Stimulated activated memory B cell treated with anti-CD40 and anti-IgM and Interleukin-4, amounts not matched to agents 10 μg/mL and 1 μg/mL and 100 μg/mL, for 72 hours (primary cell): ENCODE results near the gene F12.

ENCODE experiments used
- ATAC-seq: fragments of 150-1000 bp; cut with Tn5 transposase; 2 replicates; pipeline ENCODE4 v1.10.0; 2021
- H3K27ac Mint-ChIP-seq: one replicate; pipeline ENCODE4 v1.8.0; 2022; ENCODE audit warnings: mild to moderate bottlenecking, mixed read lengths
- H3K27me3 Mint-ChIP-seq: one replicate; pipeline ENCODE4 v1.8.0; 2022; ENCODE audit warnings: mixed read lengths
- H3K36me3 Mint-ChIP-seq: one replicate; pipeline ENCODE4 v1.8.0; 2022; ENCODE audit warnings: mixed read lengths
- H3K4me1 Mint-ChIP-seq: one replicate; pipeline ENCODE4 v1.8.0; 2022; ENCODE audit warnings: mixed read lengths
- H3K4me3 Mint-ChIP-seq: one replicate; pipeline ENCODE4 v1.8.0; 2022; ENCODE audit warnings: mild to moderate bottlenecking, moderate library complexity, mixed read lengths
- H3K9me3 Mint-ChIP-seq: one replicate; pipeline ENCODE4 v1.8.0; 2022; ENCODE audit warnings: mixed read lengths

F12 gene

DNA sequence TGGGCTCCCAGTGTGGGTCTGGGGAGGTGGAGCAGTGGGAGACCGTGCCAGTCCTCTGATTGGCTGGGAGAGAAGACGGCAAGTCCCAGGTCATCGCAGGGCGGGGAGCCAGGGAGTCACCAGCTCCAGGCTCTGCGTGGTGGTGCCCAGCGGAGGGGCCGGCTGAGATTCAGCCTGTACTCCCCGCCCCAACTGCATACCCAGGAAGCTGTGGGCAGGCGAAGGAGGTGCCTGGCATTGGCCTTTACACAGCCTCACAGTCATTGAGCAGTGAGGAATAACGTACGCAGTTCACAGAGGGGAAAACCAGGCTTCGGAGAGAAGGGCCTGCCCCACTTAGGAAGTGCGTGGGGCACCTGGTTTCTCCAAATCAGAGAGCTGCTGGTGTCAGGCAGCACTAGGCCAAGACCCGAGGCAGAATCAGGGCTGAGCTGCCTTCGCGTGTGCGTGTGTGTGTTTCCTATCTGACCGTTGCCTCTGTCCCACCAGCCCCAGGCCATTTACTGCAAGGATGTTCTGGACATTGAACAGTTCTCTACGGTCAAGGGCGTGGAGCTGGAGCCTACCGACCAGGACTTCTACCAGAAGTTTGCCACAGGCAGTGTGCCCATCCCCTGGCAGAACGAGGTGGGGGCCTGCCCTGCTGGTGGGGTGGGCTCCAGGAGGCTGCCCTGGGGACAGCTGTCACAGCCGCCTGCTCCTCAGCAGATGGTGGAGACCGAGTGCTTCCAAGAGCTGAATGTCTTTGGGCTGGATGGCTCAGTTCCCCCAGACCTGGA is 31.0 kb upstream of the F12 start:
- no peaks in the 10 kb centered on the region for H3K27me3 Mint-ChIP-seq
- no peaks in the 10 kb centered on the region for H3K9me3 Mint-ChIP-seq
- no peak overlapping the region for H3K4me3 Mint-ChIP-seq
- no peak for ATAC-seq
- peak overlapping the region; percentile 56 for H3K27ac Mint-ChIP-seq
- peaks cover 32% of the 10 kb centered on the region for H3K4me1 Mint-ChIP-seq
- H3K36me3 Mint-ChIP-seq = peaks cover 57% of the 10 kb centered on the region

DNA sequence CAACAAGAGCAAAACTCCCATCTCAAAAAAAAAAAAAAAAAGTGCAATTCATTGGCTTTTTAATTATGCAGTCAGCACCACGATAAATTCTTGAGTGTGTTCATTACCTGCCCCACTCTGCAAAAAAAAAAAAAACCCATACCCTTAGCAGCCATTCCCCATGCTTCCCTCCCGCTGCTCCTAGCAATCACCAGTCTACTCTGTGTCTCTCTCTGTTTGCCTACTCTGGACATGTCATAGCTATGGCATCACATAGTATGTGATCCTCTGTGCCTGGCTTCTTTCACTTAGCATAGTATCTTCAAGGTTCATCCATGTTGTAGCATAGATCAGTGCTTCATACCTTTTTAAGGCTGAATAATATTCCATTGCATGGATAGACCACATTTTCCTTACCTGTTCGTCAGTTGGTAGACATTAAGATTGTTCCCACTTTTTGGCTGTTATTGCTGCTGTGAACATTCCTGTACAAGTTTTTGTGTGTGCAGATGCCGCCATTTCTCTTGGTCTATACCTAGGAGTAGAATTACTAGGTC is 30.2 kb upstream of the F12 start:
- H3K4me3 Mint-ChIP-seq = no peak overlapping the region
- peak overlapping the region; percentile 56 for H3K27ac Mint-ChIP-seq
- H3K27me3 Mint-ChIP-seq = no peaks in the 10 kb centered on the region
- no peak for ATAC-seq
- peaks cover 24% of the 10 kb centered on the region for H3K4me1 Mint-ChIP-seq
- peaks cover 57% of the 10 kb centered on the region for H3K36me3 Mint-ChIP-seq
- no peaks in the 10 kb centered on the region for H3K9me3 Mint-ChIP-seq

GRCh38 chr5:177438468-177438867 is 29.1 kb upstream of the F12 start:
- no peak overlapping the region for H3K4me3 Mint-ChIP-seq
- peaks cover 14% of the 10 kb centered on the region for H3K4me1 Mint-ChIP-seq
- H3K27me3 Mint-ChIP-seq = no peaks in the 10 kb centered on the region
- H3K27ac Mint-ChIP-seq = no peak overlapping the region
- no peaks in the 10 kb centered on the region for H3K9me3 Mint-ChIP-seq
- no peak for ATAC-seq
- H3K36me3 Mint-ChIP-seq = peaks cover 59% of the 10 kb centered on the region

DNA sequence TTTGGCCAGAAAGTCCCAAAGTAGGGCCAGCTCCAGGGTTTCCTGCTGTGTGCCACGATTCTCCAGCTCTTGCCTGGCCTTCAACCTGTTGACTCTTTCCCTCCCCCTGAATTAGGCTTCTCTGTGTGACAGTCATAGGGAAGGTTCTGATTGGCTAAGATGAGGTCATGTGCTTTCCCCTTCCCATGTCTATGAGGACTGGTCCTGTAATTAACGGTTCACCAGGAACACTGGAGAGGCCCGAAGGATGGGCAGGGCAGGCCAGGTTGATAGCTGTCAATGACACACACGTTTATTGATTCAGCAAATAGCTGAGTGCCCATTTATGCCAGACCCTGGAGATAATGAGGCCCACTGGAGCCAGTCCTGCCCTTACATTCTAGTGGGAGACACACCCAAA is 28.3 kb upstream of the F12 start:
- no peak for ATAC-seq
- H3K9me3 Mint-ChIP-seq = no peaks in the 10 kb centered on the region
- H3K4me3 Mint-ChIP-seq = no peak overlapping the region
- H3K27me3 Mint-ChIP-seq = no peaks in the 10 kb centered on the region
- H3K36me3 Mint-ChIP-seq = peaks cover 66% of the 10 kb centered on the region
- H3K27ac Mint-ChIP-seq = peak overlapping the region; percentile 72
- H3K4me1 Mint-ChIP-seq = peaks cover 23% of the 10 kb centered on the region

- peaks cover 60% of the 10 kb centered on the region for H3K36me3 Mint-ChIP-seq
- no peak overlapping the region for H3K27ac Mint-ChIP-seq
- H3K4me1 Mint-ChIP-seq = peaks cover 38% of the 10 kb centered on the region
Measured at GRCh38 chr5:177435847-177436536, 26.6 kb upstream of the F12 start.

GRCh38 chr5:177434942-177435738 is 25.8 kb upstream of the F12 start:
- no peak for ATAC-seq
- Mint-ChIP-seq H3K9me3 (no peaks in the 10 kb centered on the region), H3K4me1 (peaks cover 47% of the 10 kb centered on the region), H3K27ac (no peak overlapping the region), H3K4me3 (no peak overlapping the region), H3K27me3 (no peaks in the 10 kb centered on the region), H3K36me3 (peaks cover 63% of the 10 kb centered on the region)

More at GRCh38 chr5:177435847-177436536, 26.6 kb upstream of the F12 start:
- no peak for ATAC-seq
- Mint-ChIP-seq H3K27me3 (no peaks in the 10 kb centered on the region), H3K9me3 (no peaks in the 10 kb centered on the region), H3K4me3 (no peak overlapping the region)

GRCh38 chr5:177434437-177434836 is 25.1 kb upstream of the F12 start:
- Mint-ChIP-seq H3K9me3 (no peaks in the 10 kb centered on the region), H3K4me3 (no peak overlapping the region), H3K27ac (no peak overlapping the region), H3K27me3 (no peaks in the 10 kb centered on the region), H3K36me3 (peaks cover 56% of the 10 kb centered on the region), H3K4me1 (peaks cover 54% of the 10 kb centered on the region)
- ATAC-seq = no peak

DNA sequence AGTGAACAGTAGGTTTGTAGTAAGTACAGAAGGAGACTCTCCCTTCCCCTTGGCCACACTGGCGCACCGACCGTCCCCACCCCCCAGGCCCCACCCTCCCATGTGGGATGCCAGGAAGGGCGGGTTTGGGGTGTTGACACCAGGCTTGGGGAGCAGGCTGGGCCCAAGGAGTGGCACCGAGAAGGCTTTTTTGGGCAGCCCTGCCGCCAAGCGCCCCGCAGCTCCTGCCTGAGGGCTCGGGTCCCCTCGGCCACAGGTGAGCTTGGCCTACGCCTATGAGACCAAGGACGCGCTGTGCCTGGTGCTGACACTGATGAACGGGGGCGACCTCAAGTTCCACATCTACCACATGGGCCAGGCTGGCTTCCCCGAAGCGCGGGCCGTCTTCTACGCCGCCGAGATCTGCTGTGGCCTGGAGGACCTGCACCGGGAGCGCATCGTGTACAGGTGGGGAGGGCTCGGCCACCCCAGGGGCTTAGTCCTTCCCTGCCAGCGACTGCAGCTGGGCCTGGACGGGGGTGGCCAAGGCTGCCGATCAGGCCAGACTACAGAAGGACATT is 24.4 kb upstream of the F12 start:
- peaks cover 61% of the 10 kb centered on the region for H3K4me1 Mint-ChIP-seq
- H3K9me3 Mint-ChIP-seq = no peaks in the 10 kb centered on the region
- H3K27me3 Mint-ChIP-seq = no peaks in the 10 kb centered on the region
- no peak overlapping the region for H3K4me3 Mint-ChIP-seq
- peaks cover 52% of the 10 kb centered on the region for H3K36me3 Mint-ChIP-seq
- ATAC-seq = no peak
- H3K27ac Mint-ChIP-seq = no peak overlapping the region

DNA sequence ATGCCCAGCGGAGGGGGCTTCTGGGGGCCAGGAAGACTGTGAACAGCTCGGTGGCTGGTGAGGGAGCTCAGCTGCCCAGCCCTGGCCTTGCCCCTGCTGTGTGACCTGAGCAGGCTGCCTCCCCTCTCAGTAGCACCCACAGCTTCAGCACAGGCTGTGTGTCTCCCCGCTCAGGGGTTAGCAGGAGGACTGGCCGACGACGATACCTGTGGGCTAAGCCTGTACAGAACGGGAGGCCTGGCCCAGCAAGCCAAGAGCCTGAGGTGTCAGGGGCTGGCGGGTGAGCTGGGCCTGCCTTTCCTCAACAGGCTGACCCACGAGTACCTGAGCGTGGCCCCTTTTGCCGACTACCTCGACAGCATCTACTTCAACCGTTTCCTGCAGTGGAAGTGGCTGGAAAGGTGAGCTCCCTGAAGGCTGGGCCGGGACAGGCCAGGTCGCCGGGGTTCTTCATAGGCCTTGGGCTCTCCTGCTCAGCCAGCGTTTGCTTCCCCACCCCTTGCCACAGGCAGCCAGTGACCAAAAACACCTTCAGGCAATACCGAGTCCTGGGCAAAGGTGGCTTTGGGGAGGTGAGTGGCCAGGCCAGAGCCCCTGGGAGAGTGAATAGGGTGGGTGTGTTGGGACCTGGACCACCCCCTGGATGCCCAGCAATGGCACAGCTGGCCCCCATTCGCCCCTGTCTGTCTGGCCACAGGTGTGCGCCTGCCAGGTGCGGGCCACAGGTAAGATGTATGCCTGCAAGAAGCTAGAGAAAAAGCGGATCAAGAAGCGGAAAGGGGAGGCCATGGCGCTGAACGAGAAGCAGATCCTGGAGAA is 23.7 kb upstream of the F12 start:
- peaks cover 45% of the 10 kb centered on the region for H3K36me3 Mint-ChIP-seq
- no peaks in the 10 kb centered on the region for H3K27me3 Mint-ChIP-seq
- no peaks in the 10 kb centered on the region for H3K9me3 Mint-ChIP-seq
- H3K27ac Mint-ChIP-seq = peak overlapping the region; percentile 71
- no peak for ATAC-seq
- peaks cover 63% of the 10 kb centered on the region for H3K4me1 Mint-ChIP-seq
- no peak overlapping the region for H3K4me3 Mint-ChIP-seq

DNA sequence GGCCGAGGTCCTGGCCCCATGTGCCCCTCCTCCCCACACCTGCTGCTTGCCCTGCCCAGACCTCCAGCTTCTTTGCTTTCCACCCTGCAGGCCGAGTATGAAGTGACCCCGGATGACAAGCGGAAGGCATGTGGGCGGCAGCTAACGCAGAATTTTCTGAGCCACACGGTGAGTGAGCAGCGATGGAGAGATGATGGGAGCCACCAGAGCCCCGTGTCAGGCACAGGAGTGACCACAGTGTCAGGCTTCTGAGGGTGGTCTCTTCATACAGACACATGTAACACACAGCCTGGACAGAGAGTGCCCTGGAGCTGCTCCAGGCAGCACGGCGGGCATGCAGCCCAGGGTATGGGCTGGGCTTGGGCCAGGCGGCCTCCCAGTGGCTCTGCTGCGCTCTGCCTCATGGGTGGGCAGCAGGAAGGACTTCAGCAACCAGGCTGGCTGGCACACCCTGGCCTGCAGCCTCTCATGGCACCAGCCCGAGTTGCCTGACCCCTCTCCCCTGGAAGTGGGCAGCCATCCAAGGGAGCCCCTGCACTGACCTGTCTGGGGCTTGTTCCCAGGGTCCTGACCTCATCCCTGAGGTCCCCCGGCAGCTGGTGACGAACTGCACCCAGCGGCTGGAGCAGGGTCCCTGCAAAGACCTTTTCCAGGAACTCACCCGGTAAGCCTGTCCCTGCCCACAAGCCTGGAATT is 22.9 kb upstream of the F12 start:
- ATAC-seq = no peak
- Mint-ChIP-seq H3K27me3 (no peaks in the 10 kb centered on the region), H3K4me3 (peak overlapping the region; percentile 92), H3K4me1 (peaks cover 69% of the 10 kb centered on the region), H3K27ac (peak overlapping the region; percentile 71), H3K36me3 (peaks cover 37% of the 10 kb centered on the region), H3K9me3 (no peaks in the 10 kb centered on the region)

DNA sequence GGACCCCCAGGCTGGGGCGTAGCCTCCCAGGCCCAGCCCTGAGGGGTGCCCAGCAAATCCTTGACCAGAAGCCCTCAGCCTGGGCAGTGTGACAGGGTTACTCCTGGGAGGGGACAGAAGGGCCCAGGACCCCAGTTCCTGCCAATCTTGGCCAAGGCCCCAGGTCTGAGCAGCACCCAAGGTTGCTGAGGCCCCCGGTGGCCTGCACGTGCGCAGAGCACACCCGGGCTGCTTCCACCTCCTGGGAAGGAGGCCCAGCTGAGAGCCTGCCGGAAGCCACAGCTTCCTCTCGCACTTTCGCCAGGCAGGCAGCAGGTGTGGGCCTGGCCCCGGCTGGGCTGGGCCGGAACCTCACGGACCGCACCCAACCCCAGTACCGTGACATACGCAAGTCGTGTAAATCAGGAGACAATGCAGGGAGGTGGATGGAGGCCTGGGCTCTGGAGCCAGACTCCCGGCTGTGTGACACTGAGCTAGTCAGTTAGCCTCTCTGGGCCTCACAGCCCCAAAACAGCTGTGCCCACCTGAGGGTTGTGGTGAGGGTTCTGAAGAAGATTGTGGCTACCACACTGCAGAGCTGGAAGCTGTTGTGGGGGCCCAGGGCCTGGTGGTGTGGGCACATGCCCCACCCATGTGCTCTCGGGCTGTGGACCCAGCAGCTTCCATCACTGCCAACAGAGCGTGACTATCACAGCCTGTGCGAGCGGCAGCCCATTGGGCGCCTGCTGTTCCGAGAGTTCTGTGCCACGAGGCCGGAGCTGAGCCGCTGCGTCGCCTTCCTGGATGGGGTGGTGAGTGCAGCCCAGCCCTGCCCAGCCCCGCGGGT is 22.2 kb upstream of the F12 start:
- no peaks in the 10 kb centered on the region for H3K9me3 Mint-ChIP-seq
- peaks cover 66% of the 10 kb centered on the region for H3K4me1 Mint-ChIP-seq
- H3K4me3 Mint-ChIP-seq = peak overlapping the region; percentile 92
- peaks cover 29% of the 10 kb centered on the region for H3K36me3 Mint-ChIP-seq
- H3K27me3 Mint-ChIP-seq = no peaks in the 10 kb centered on the region
- ATAC-seq = peak; percentile 86
- H3K27ac Mint-ChIP-seq = peak overlapping the region; percentile 71

- no peak for ATAC-seq
- Mint-ChIP-seq H3K36me3 (peaks cover 24% of the 10 kb centered on the region), H3K27ac (peak overlapping the region; percentile 71), H3K4me1 (peaks cover 65% of the 10 kb centered on the region), H3K9me3 (no peaks in the 10 kb centered on the region), H3K4me3 (peak overlapping the region; percentile 92), H3K27me3 (no peaks in the 10 kb centered on the region)
Measured at GRCh38 chr5:177430972-177431316, 21.6 kb upstream of the F12 start.
